Breast epithelium (tissue), 4 donors: ENCODE data around the gene PYGL. TPM values are rescaled to one million over a fixed set of nuclear protein-coding genes. Genes with fewer than 3 reads are reported as not detected.

ENCODE experiments used
- DNase-seq, 2 donors: peaks; one replicate each; pipeline ENCODE4 v3.0.0-alpha.2; 2019; ENCODE audit warnings: low spot score in 2 of 2
- H3K27ac ChIP-seq, 2 donors: fragments of 200-600 bp; sonication (generic) in 1 of 2; one replicate each; pipeline ENCODE4 v1.5.1; 2016 to 2019; ENCODE audit warnings: mild to moderate bottlenecking in 1 of 2
- H3K27me3 ChIP-seq, 2 donors: fragments of 200-600 bp; sonication (generic) in 1 of 2; one replicate each; pipeline versions ENCODE4 v1.5.1 to v1.6.0; 2017 to 2019; ENCODE audit warnings: control low read depth in 1 of 2, mild to moderate bottlenecking in 1 of 2
- H3K36me3 ChIP-seq: fragments of 200-600 bp; one replicate; pipeline ENCODE4 v1.5.1; 2019
- H3K4me1 ChIP-seq, 2 donors: fragments of 200-600 bp; sonication (generic); one replicate each; pipeline ENCODE4 v1.5.1; 2016 to 2019; ENCODE audit warnings: control low read depth in 1 of 2
- H3K4me3 ChIP-seq, 3 donors: fragments of 200-600 bp; sonication (generic); 1 replicate in 2 of 3; 2 replicates in 1 of 3; pipeline ENCODE4 v1.5.1; 2016 to 2019; ENCODE audit warnings: mild to moderate bottlenecking in 3 of 3, moderate library complexity in 2 of 3
- H3K9me3 ChIP-seq, 2 donors: fragments of 200-600 bp; sonication (generic) in 1 of 2; one replicate each; pipeline ENCODE4 v1.5.1; 2016 to 2019; ENCODE audit warnings: control low read depth in 1 of 2
- POLR2A ChIP-seq: fragments of 450-650 bp; IDR thresholded peaks from one replicate; pipeline ENCODE4 v1.6.1; 2016; ENCODE audit warnings: antibody characterized with exemption, mild to moderate bottlenecking, moderate library complexity
- POLR2AphosphoS5 ChIP-seq, 3 donors: sonication (generic); formaldehyde crosslinking; IDR thresholded peaks; one replicate each; pipeline ENCODE4 v1.6.1; 2017; ENCODE audit warnings: antibody characterized with exemption in 3 of 3
- intact Hi-C: fragments of 100-400 bp; cut with DNase I; formaldehyde crosslinking; loops from one replicate; pipeline ENCODE4 v1.15.1; 2023; ENCODE audit warnings: low total_unique reads
- total RNA-seq, 3 donors: library from RNA; depleted of rRNA; stranded (reverse); fragments of >200 nt; gene quantifications; one replicate each; pipeline ENCODE4 v1.1.0, GENCODE V29; 2016
- TF ChIP-seq, protein P1 (sequence below), 3 donors: fragments of 450-650 bp; IDR thresholded peaks; one replicate each; pipeline ENCODE4 v1.5.1; 2016 to 2017; ENCODE audit warnings: antibody characterized with exemption in 3 of 3, mild to moderate bottlenecking in 3 of 3, moderate library complexity in 3 of 3

The PYGL gene
- total RNA-seq, 3 donors from 2014 or later = 53.6 to 126 (median 57.4) TPM

DNA sequence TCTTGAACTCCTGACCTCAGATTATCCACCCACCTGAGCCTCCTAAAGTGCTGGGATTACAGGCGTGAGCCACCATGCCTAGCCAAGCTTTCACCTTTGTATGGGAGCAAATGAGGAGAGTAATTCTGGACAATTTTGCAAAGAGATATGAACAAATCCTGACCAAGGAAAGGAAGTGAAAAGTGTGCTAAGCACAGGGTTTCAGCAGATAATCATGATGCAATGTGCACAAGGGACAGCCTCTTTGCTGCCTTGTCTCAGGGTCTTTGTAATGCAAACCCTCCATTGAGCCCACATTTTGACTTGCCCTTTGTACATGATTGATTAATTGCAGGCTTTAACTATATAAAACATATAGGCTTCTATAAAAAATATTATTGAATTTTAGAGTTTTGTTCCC lies 9.2 kb upstream of the PYGL start:
- intact Hi-C loops = no loop called here
- no peaks in the 10 kb centered on the region for H3K36me3 ChIP-seq
- no peak overlapping the region for H3K4me3 ChIP-seq
- H3K27me3 ChIP-seq = no peaks in the 10 kb centered on the region
- no peaks in the 10 kb centered on the region for H3K9me3 ChIP-seq
- H3K4me1 ChIP-seq = no peaks in the 10 kb centered on the region
- TF ChIP-seq POLR2A (no peak), POLR2AphosphoS5 (IDR thresholded peaks at IDR 0.05) (no peak)
- TF ChIP-seq, protein P1, sequence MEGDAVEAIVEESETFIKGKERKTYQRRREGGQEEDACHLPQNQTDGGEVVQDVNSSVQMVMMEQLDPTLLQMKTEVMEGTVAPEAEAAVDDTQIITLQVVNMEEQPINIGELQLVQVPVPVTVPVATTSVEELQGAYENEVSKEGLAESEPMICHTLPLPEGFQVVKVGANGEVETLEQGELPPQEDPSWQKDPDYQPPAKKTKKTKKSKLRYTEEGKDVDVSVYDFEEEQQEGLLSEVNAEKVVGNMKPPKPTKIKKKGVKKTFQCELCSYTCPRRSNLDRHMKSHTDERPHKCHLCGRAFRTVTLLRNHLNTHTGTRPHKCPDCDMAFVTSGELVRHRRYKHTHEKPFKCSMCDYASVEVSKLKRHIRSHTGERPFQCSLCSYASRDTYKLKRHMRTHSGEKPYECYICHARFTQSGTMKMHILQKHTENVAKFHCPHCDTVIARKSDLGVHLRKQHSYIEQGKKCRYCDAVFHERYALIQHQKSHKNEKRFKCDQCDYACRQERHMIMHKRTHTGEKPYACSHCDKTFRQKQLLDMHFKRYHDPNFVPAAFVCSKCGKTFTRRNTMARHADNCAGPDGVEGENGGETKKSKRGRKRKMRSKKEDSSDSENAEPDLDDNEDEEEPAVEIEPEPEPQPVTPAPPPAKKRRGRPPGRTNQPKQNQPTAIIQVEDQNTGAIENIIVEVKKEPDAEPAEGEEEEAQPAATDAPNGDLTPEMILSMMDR (IDR thresholded peaks at IDR 0.05) = no peak
- no peak for DNase-seq
- H3K27ac ChIP-seq = no peak overlapping the region

DNA sequence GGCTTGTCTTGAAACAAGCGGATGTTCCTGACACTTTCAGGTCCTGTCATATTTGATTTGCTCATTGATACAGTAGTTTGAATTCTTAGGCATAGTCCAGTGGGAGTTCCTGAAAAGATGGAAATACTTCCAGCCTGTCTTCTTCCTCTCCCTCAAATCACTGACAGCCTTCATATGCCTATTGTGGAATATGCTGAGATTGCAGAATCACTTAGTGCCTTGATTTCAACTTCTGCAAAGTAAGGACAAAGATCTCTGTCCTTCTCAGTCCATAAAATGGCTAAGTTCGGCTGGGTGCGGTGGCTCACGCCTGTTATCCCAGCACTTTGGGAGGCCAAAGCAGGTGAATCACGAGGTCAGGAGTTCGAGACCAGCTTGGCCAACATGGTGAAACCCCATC lies 6.7 kb upstream of the PYGL start:
- Histone ChIP-seq H3K4me1 (no peaks in the 10 kb centered on the region), H3K36me3 (no peaks in the 10 kb centered on the region), H3K27me3 (no peaks in the 10 kb centered on the region), H3K27ac (no peak overlapping the region), H3K4me3 (no peak overlapping the region), H3K9me3 (no peaks in the 10 kb centered on the region)
- DNase-seq = no peak
- TF ChIP-seq POLR2AphosphoS5 (IDR thresholded peaks at IDR 0.05) (no peak), POLR2A (no peak)
- TF ChIP-seq, protein P1 (IDR thresholded peaks at IDR 0.05) = no peak
- intact Hi-C loops = no loop called here

DNA sequence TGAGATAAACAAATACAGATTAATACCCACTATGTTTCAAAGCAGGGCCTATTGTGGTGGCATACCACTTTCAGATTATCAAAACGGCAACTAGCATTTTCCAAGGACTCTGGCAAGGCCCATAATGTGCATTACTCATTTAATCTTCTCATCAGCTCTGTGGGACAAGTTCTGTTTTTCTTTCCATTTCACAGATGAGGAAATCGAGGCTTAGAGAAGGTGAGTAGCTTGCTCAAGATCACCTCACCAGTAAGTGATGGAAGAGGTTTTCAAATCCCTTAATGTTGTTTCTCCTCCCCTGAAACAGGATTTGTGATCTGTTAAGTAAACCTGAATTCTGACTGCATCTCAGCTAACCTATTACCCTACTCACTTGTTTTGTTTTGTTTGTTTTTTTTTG lies 3.9 kb upstream of the PYGL start:
- no peak for TF ChIP-seq POLR2AphosphoS5 (IDR thresholded peaks at IDR 0.05)
- TF ChIP-seq, protein P1 (IDR thresholded peaks at IDR 0.05) = no peak
- TF ChIP-seq POLR2A = no peak
- no peak for DNase-seq
- H3K27me3 ChIP-seq = no peaks in the 10 kb centered on the region
- intact Hi-C loops = no loop called here
- no peaks in the 10 kb centered on the region for H3K9me3 ChIP-seq
- no peak overlapping the region for H3K4me3 ChIP-seq
- no peaks in the 10 kb centered on the region for H3K36me3 ChIP-seq
- no peak overlapping the region for H3K27ac ChIP-seq
- H3K4me1 ChIP-seq = no peaks in the 10 kb centered on the region

DNA sequence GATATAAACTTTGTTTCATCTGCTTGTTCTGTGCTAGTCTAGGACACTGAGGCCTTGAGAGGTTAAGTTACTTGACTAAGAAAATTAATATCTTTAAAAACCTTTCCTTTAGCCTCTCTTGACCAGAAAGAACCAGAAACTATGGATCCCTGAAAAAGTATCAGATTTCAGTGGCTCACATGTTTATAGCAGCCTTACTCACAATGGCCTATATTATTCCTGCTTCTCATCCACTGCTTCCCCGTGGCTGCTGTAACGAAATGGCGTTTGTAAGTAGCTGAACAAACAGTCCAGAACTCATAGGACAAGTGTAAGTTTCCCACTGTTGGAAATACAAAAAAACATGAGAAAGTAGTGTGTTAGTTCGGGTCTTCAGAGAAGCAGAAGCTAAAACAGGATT lies 3.2 kb upstream of the PYGL start:
- Histone ChIP-seq H3K27ac (no peak overlapping the region), H3K4me1 (no peaks in the 10 kb centered on the region), H3K27me3 (no peaks in the 10 kb centered on the region), H3K9me3 (no peaks in the 10 kb centered on the region), H3K36me3 (no peaks in the 10 kb centered on the region), H3K4me3 (no peak overlapping the region)
- intact Hi-C loops = no loop called here
- no peak for DNase-seq
- TF ChIP-seq, protein P1 (IDR thresholded peaks at IDR 0.05) = no peak
- TF ChIP-seq POLR2AphosphoS5 (IDR thresholded peaks at IDR 0.05) = no peak
- TF ChIP-seq POLR2A = no peak

DNA sequence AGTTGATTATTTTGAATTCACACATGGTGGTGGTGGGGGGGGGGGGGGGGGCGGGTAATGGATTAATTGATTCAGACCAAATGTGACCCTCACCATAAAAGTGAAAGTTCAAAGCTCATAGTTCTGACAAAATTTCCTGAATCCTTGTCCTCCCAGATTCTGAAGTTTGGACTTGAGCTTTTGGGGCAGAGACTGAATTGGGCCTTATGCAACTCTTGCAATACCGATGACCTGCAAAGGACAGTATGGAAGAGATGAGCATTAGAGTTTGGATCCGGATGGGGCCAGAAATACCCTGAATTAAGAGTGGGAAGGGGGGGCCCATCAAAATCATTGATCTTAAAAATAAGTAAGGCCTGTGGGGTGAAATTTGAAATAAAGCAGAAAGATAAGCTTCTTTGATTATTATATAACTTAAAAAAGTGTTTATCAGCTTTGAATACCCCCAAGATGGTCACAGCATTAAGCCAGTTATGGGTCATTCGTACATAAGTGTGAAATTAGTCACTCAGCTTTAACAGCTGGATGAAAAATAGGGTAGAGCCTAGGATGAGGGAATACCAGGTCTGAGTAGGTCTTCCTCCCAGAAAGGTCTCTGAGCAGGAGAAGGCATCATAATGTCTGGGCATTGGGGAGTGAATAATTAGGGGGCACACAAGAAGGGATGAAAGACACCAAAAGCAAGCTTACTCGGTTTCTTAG lies 2.1 kb upstream of the PYGL start:
- TF ChIP-seq POLR2AphosphoS5 (IDR thresholded peaks at IDR 0.05) = no peak
- TF ChIP-seq, protein P1 (IDR thresholded peaks at IDR 0.05) = no peak
- TF ChIP-seq POLR2A = no peak
- DNase-seq = no peak
- Histone ChIP-seq H3K27me3 (no peaks in the 10 kb centered on the region), H3K4me1 (no peaks in the 10 kb centered on the region), H3K4me3 (no peak overlapping the region), H3K9me3 (no peaks in the 10 kb centered on the region), H3K36me3 (no peaks in the 10 kb centered on the region), H3K27ac (no peak overlapping the region)
- intact Hi-C loops = no loop called here
